ENCODE data around the gene SERPINA12. TPM values are rescaled to one million over a fixed set of nuclear protein-coding genes. Genes with fewer than 3 reads are reported as not detected.
A peak's percentile ranks its signal among the peaks of the same experiment; 100 is the strongest.

The SERPINA12 gene
- polyA plus RNA-seq, 2 donors: not detected

DNA sequence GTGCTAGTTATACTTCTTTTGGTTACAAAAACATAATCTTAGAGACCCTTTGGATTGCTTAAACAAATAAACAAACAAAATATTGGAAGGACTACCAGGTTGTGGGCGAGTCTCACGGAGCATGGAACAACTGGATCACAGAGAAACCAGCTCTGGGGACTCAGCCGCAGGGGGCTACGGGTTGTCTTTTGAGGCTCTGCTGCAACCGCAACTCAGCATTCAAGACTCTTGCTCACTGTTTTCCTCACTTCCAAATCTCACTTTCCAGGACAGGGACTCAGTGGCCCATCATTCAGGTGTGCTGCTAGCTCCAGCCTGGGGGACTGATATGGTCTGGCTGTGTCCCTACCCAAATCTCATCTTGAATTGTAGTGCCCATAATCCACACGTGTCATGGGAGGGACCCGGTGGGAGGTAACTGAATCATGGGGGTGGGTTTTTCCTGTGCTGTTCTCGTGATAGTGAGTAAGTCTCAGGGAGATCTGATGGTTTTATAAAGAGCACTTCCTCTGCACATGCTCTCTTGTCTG, 37.9 kb upstream of the SERPINA12 start:
- H3K9me3 ChIP-seq (ENCODE audit: control insufficient read depth in 2 of 2, insufficient read depth in 1 of 2, low read depth in 1 of 2, low read length in 1 of 2): no peaks in the 10 kb centered on the region
- 91 to 93% methylated on average over 8 of the region's 8 CpGs for WGBS, 2 donors
- H3K4me1 ChIP-seq (ENCODE audit: control insufficient read depth in 2 of 2, insufficient read depth in 2 of 2, low read length in 1 of 2): peaks cover 0 to 14% of the 10 kb centered on the region in 2 donors
- no peak overlapping the region for H3K27ac ChIP-seq (ENCODE audit: low read depth in 2 of 2, low read length in 1 of 2)
- H3K36me3 ChIP-seq (ENCODE audit: control insufficient read depth in 2 of 2, insufficient read depth in 2 of 2, low read length in 1 of 2): no peaks in the 10 kb centered on the region
- H3K4me3 ChIP-seq (ENCODE audit: low read depth in 1 of 2, low read length in 2 of 2): no peak overlapping the region
- H3K27me3 ChIP-seq (ENCODE audit: control insufficient read depth in 1 of 2, insufficient read depth in 2 of 2, low read length in 2 of 2): no peaks in the 10 kb centered on the region

DNA sequence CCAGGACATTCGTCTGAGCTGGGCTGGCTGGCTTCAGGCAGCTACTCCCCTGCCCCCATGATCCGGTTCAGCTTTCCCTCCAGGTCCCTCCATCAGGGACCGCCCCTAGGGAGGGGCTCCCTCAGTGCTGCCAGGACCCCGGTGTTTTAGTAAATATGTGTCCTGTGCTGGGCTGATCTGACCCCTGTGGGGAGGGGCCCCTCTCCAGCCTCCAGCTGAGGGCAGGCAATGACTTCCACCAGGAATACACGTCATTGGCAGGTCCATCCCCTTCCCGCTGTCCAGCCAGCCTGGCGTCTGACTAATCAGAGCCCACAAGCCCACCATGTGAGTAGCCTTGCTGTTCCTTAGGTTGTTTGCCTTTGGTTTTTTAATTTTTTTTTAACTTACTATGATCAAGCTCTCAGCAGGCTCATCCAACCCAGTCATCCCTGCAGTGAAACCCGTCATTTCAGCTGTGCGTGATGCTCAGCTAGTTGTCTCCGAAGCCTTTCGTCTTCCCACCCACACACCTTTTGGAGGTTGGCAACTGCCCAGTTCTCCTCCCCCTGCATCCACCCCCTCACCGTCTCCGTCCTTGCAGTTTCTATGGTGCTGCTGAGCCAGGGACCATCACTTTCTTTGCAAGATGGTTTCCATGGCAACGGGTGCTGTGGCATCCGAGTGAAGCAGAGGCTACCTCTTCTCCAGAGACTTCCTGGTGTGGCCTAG, 36.0 kb upstream of the SERPINA12 start:
- H3K9me3 ChIP-seq (ENCODE audit: control insufficient read depth in 2 of 2, insufficient read depth in 1 of 2, low read depth in 1 of 2, low read length in 1 of 2): no peaks in the 10 kb centered on the region
- no peaks in the 10 kb centered on the region for H3K36me3 ChIP-seq (ENCODE audit: control insufficient read depth in 2 of 2, insufficient read depth in 2 of 2, low read length in 1 of 2)
- no peaks in the 10 kb centered on the region for H3K27me3 ChIP-seq (ENCODE audit: control insufficient read depth in 1 of 2, insufficient read depth in 2 of 2, low read length in 2 of 2)
- WGBS, 2 donors: 72 to 80% methylated on average over 15 of the region's 15 CpGs
- H3K4me1 ChIP-seq (ENCODE audit: control insufficient read depth in 2 of 2, insufficient read depth in 2 of 2, low read length in 1 of 2): peaks cover 0 to 16% of the 10 kb centered on the region in 2 donors
- no peak overlapping the region for H3K27ac ChIP-seq (ENCODE audit: low read depth in 2 of 2, low read length in 1 of 2)
- no peak overlapping the region for H3K4me3 ChIP-seq (ENCODE audit: low read depth in 1 of 2, low read length in 2 of 2)

DNA sequence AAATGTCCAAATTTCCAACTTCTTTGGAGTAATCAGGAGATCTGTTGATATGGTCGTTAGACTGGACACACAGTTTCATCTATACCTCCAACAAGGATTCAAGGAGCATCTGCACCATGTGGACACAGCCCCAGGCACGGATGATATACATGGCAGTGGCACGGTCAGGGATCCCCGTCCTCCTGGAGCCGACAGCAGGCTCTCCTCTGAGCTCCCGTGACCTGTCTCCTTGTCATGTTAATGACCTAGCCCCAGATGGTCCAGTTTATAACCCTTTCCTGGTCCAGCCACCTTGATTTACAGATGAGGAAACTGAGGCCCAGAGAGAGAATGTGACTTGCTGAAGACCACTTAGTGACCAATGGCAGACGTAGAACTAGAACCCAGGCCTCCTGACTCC, 35.5 kb upstream of the SERPINA12 start:
- 73 to 74% methylated on average over 7 of the region's 7 CpGs for WGBS, 2 donors
- no peak overlapping the region for H3K4me3 ChIP-seq (ENCODE audit: low read depth in 1 of 2, low read length in 2 of 2)
- no peaks in the 10 kb centered on the region for H3K36me3 ChIP-seq (ENCODE audit: control insufficient read depth in 2 of 2, insufficient read depth in 2 of 2, low read length in 1 of 2)
- H3K27ac ChIP-seq (ENCODE audit: low read depth in 2 of 2, low read length in 1 of 2): no peak overlapping the region
- peaks cover 0 to 16% of the 10 kb centered on the region in 2 donors for H3K4me1 ChIP-seq (ENCODE audit: control insufficient read depth in 2 of 2, insufficient read depth in 2 of 2, low read length in 1 of 2)
- H3K9me3 ChIP-seq (ENCODE audit: control insufficient read depth in 2 of 2, insufficient read depth in 1 of 2, low read depth in 1 of 2, low read length in 1 of 2): no peaks in the 10 kb centered on the region
- no peaks in the 10 kb centered on the region for H3K27me3 ChIP-seq (ENCODE audit: control insufficient read depth in 1 of 2, insufficient read depth in 2 of 2, low read length in 2 of 2)

GRCh38 chr14:94543449-94544124, 34.3 kb upstream of the SERPINA12 start:
- H3K4me3 ChIP-seq (ENCODE audit: low read depth in 1 of 2, low read length in 2 of 2): no peak overlapping the region
- H3K9me3 ChIP-seq (ENCODE audit: control insufficient read depth in 2 of 2, insufficient read depth in 1 of 2, low read depth in 1 of 2, low read length in 1 of 2): no peaks in the 10 kb centered on the region
- WGBS, 2 donors: 45 to 56% methylated on average over 15 of the region's 15 CpGs
- peak overlapping the region; percentile 77 to 81 for H3K27ac ChIP-seq (ENCODE audit: low read depth in 2 of 2, low read length in 1 of 2)
- no peaks in the 10 kb centered on the region for H3K36me3 ChIP-seq (ENCODE audit: control insufficient read depth in 2 of 2, insufficient read depth in 2 of 2, low read length in 1 of 2)
- H3K4me1 ChIP-seq (ENCODE audit: control insufficient read depth in 2 of 2, insufficient read depth in 2 of 2, low read length in 1 of 2): peaks cover 0 to 16% of the 10 kb centered on the region in 2 donors
- H3K27me3 ChIP-seq (ENCODE audit: control insufficient read depth in 1 of 2, insufficient read depth in 2 of 2, low read length in 2 of 2): no peaks in the 10 kb centered on the region

GRCh38 chr14:94542811-94543440, 33.7 kb upstream of the SERPINA12 start:
- Histone ChIP-seq H3K9me3 (ENCODE audit: control insufficient read depth in 2 of 2, insufficient read depth in 1 of 2, low read depth in 1 of 2, low read length in 1 of 2) (no peaks in the 10 kb centered on the region), H3K4me1 (ENCODE audit: control insufficient read depth in 2 of 2, insufficient read depth in 2 of 2, low read length in 1 of 2) (peaks cover 0 to 16% of the 10 kb centered on the region in 2 donors), H3K4me3 (ENCODE audit: low read depth in 1 of 2, low read length in 2 of 2) (no peak overlapping the region), H3K27ac (ENCODE audit: low read depth in 2 of 2, low read length in 1 of 2) (peak overlapping the region; percentile 77 to 81), H3K36me3 (ENCODE audit: control insufficient read depth in 2 of 2, insufficient read depth in 2 of 2, low read length in 1 of 2) (no peaks in the 10 kb centered on the region), H3K27me3 (ENCODE audit: control insufficient read depth in 1 of 2, insufficient read depth in 2 of 2, low read length in 2 of 2) (no peaks in the 10 kb centered on the region)
- 54 to 72% methylated on average over 9 of the region's 9 CpGs for WGBS, 2 donors

- H3K4me3 ChIP-seq (ENCODE audit: low read depth in 1 of 2, low read length in 2 of 2): no peak overlapping the region
- WGBS, 2 donors: 58% methylated on average over 12 of the region's 12 CpGs
- no peaks in the 10 kb centered on the region for H3K36me3 ChIP-seq (ENCODE audit: control insufficient read depth in 2 of 2, insufficient read depth in 2 of 2, low read length in 1 of 2)
- H3K27ac ChIP-seq (ENCODE audit: low read depth in 2 of 2, low read length in 1 of 2): peak overlapping the region; percentile 56 to 81
- H3K4me1 ChIP-seq (ENCODE audit: control insufficient read depth in 2 of 2, insufficient read depth in 2 of 2, low read length in 1 of 2): peaks cover 0 to 16% of the 10 kb centered on the region in 2 donors
- no peaks in the 10 kb centered on the region for H3K27me3 ChIP-seq (ENCODE audit: control insufficient read depth in 1 of 2, insufficient read depth in 2 of 2, low read length in 2 of 2)
- no peaks in the 10 kb centered on the region for H3K9me3 ChIP-seq (ENCODE audit: control insufficient read depth in 2 of 2, insufficient read depth in 1 of 2, low read depth in 1 of 2, low read length in 1 of 2)
These were observed 33.0 kb upstream of the SERPINA12 start for GRCh38 chr14:94542111-94542810.

GRCh38 chr14:94541234-94541975, 32.1 kb upstream of the SERPINA12 start:
- WGBS, 2 donors: 82 to 86% methylated on average over 9 of the region's 9 CpGs
- no peaks in the 10 kb centered on the region for H3K9me3 ChIP-seq (ENCODE audit: control insufficient read depth in 2 of 2, insufficient read depth in 1 of 2, low read depth in 1 of 2, low read length in 1 of 2)
- no peak overlapping the region for H3K4me3 ChIP-seq (ENCODE audit: low read depth in 1 of 2, low read length in 2 of 2)
- no peaks in the 10 kb centered on the region for H3K36me3 ChIP-seq (ENCODE audit: control insufficient read depth in 2 of 2, insufficient read depth in 2 of 2, low read length in 1 of 2)
- no peak overlapping the region for H3K27ac ChIP-seq (ENCODE audit: low read depth in 2 of 2, low read length in 1 of 2)
- H3K27me3 ChIP-seq (ENCODE audit: control insufficient read depth in 1 of 2, insufficient read depth in 2 of 2, low read length in 2 of 2): no peaks in the 10 kb centered on the region
- peaks cover 0 to 16% of the 10 kb centered on the region in 2 donors for H3K4me1 ChIP-seq (ENCODE audit: control insufficient read depth in 2 of 2, insufficient read depth in 2 of 2, low read length in 1 of 2)

DNA sequence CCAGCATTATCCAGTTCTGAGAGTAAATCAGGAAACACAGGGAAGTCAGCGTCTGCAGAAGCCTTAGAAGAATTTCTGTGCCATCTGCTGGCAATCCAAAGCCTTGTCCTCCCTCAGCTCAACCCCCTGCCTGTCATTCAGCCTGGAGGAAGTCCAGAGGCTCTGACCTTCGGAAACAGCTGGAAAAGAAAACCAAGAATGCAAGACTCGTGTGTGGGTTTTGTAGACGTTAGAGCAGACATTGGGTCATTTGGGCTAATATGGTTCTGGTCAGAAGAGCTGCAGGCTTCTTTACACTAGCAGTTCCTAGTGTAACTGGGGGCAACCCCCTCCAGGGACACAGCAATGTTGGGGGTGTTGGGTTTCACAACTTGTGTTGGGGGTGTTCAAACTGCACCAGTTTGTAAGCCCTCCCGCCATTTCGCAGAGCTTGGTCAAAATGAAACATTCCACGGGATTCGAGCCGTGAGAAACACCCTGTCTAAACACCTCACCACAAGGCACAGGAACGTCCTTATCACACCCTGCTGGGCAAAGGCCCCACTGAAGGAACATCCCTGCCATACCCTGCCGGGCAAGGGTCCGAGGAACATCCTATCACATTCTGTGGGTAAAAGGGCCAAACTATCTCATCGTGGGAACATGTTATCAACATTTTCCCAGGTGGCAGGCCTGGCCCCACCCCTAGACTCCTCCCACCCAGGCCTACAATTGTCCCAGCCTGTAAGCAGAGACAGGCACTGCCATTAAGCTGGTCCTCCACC, 30.9 kb upstream of the SERPINA12 start:
- Histone ChIP-seq H3K27ac (ENCODE audit: low read depth in 2 of 2, low read length in 1 of 2) (no peak overlapping the region), H3K36me3 (ENCODE audit: control insufficient read depth in 2 of 2, insufficient read depth in 2 of 2, low read length in 1 of 2) (no peaks in the 10 kb centered on the region), H3K4me1 (ENCODE audit: control insufficient read depth in 2 of 2, insufficient read depth in 2 of 2, low read length in 1 of 2) (peaks cover 0 to 16% of the 10 kb centered on the region in 2 donors)

More for the DNA sequence above, 30.9 kb upstream of the SERPINA12 start:
- WGBS, 2 donors: 37 to 56% methylated on average over 13 of the region's 13 CpGs
- H3K27me3 ChIP-seq (ENCODE audit: control insufficient read depth in 1 of 2, insufficient read depth in 2 of 2, low read length in 2 of 2): no peaks in the 10 kb centered on the region
- no peak overlapping the region for H3K4me3 ChIP-seq (ENCODE audit: low read depth in 1 of 2, low read length in 2 of 2)
- H3K9me3 ChIP-seq (ENCODE audit: control insufficient read depth in 2 of 2, insufficient read depth in 1 of 2, low read depth in 1 of 2, low read length in 1 of 2): no peaks in the 10 kb centered on the region

Data from esophagus (tissue), 2 donors.